CD4-positive, alpha-beta T cell treated with Interferon alpha-2 for 1 hour (primary cell): Measurements from ENCODE around the gene CADM2.
"Not testable (repeated sequence)": the region's sequence is repeated elsewhere in the genome, so short reads cannot be mapped to it uniquely, and the experiment has no call there.

Experiments
- DNase-seq, 2 donors: peaks; one replicate each; pipeline ENCODE4 v3.0.0-alpha.2; 2020 to 2022

CADM2 gene

GRCh38 chr3:84958495-84959469, at the start of gene CADM2:
Gene CADM2, plus strand, starts transcription at chr3:84958989.
- DNase-seq = peak; percentile 48 to 65

GRCh38 chr3:84918592-84918991, 40.2 kb upstream of the CADM2 start:
- not testable (repeated sequence) for DNase-seq

GRCh38 chr3:84922682-84923081, 36.1 kb upstream of the CADM2 start:
- no peak for DNase-seq

GRCh38 chr3:84925571-84925970, 33.2 kb upstream of the CADM2 start:
- no peak for DNase-seq

GRCh38 chr3:84943379-84943778, 15.4 kb upstream of the CADM2 start:
- DNase-seq = no peak

GRCh38 chr3:84946240-84946639, 12.5 kb upstream of the CADM2 start:
- DNase-seq = no peak

- no peak for DNase-seq
These were observed 882 bp downstream of the CADM2 start for GRCh38 chr3:84959470-84960271.

- no peak for DNase-seq
These were observed 1.8 kb downstream of the CADM2 start for GRCh38 chr3:84960581-84960980.

- DNase-seq = no peak
These were observed 2.2 kb downstream of the CADM2 start for GRCh38 chr3:84961011-84961410.

- DNase-seq = no peak
These were observed 2.9 kb downstream of the CADM2 start for GRCh38 chr3:84961521-84962255.

GRCh38 chr3:84962415-84962814, 3.6 kb downstream of the CADM2 start:
- DNase-seq = no peak

GRCh38 chr3:84963137-84963536, 4.3 kb downstream of the CADM2 start:
- DNase-seq = no peak

- DNase-seq = no peak
These were observed 6.4 kb downstream of the CADM2 start for GRCh38 chr3:84965141-84965540.

- no peak for DNase-seq
These were observed 9.2 kb downstream of the CADM2 start for GRCh38 chr3:84967767-84968581.

- DNase-seq = no peak
These were observed 10.0 kb downstream of the CADM2 start for GRCh38 chr3:84968701-84969235.

- no peak for DNase-seq
These were observed 15.6 kb downstream of the CADM2 start for GRCh38 chr3:84974347-84974746.

- no peak for DNase-seq
These were observed 18.2 kb downstream of the CADM2 start for GRCh38 chr3:84977021-84977420.

- DNase-seq = no peak
These were observed 20.1 kb downstream of the CADM2 start for GRCh38 chr3:84978843-84979242.

- no peak for DNase-seq
These were observed 21.2 kb downstream of the CADM2 start for GRCh38 chr3:84980011-84980410.

GRCh38 chr3:84980456-84980855, 21.7 kb downstream of the CADM2 start:
- no peak for DNase-seq

- DNase-seq = no peak
These were observed 24.7 kb downstream of the CADM2 start for GRCh38 chr3:84983490-84983889.

GRCh38 chr3:84984429-84984828, 25.6 kb downstream of the CADM2 start:
- DNase-seq = no peak
